Measurements from ENCODE around the gene ELF3.
"Not testable (repeated sequence)": the region's sequence is repeated elsewhere in the genome, so short reads cannot be mapped to it uniquely, and the experiment has no call there.

Gene ELF3

GRCh38 chr1:202016022-202016810 lies 5.8 kb downstream of the ELF3 start:
- H3K4me2 ChIP-seq (ENCODE audit: low read length) = peak overlapping the region; percentile 43
- H2AFZ ChIP-seq = no peak overlapping the region
- peaks cover 34% of the 10 kb centered on the region for H3K4me1 ChIP-seq
- peak overlapping the region; percentile 90 for H3K27ac ChIP-seq
- H3K4me3 ChIP-seq (ENCODE audit: low read depth, low read length) = peak overlapping the region; percentile 32
- H3K79me2 ChIP-seq = peaks cover 2% of the 10 kb centered on the region
- H3K27me3 ChIP-seq (ENCODE audit: control insufficient read depth, insufficient read depth, low read length) = no peaks in the 10 kb centered on the region
- H3K9me3 ChIP-seq (ENCODE audit: control insufficient read depth, low read length) = no peaks in the 10 kb centered on the region
- no peak overlapping the region for H3K9ac ChIP-seq
- TF ChIP-seq CTCF (IDR thresholded peaks at IDR 0.05) = no peak
- no peaks in the 10 kb centered on the region for H3K36me3 ChIP-seq (ENCODE audit: control insufficient read depth, insufficient read depth, low read length)

GRCh38 chr1:202016811-202017748 lies 6.7 kb downstream of the ELF3 start:
- H3K9me3 ChIP-seq (ENCODE audit: control insufficient read depth, low read length) = no peaks in the 10 kb centered on the region
- H3K4me2 ChIP-seq (ENCODE audit: low read length) = peak overlapping the region; percentile 40
- H3K27me3 ChIP-seq (ENCODE audit: control insufficient read depth, insufficient read depth, low read length) = no peaks in the 10 kb centered on the region
- no peak for TF ChIP-seq CTCF (IDR thresholded peaks at IDR 0.05)
- peak overlapping the region; percentile 32 for H3K4me3 ChIP-seq (ENCODE audit: low read depth, low read length)
- H3K27ac ChIP-seq = peak overlapping the region; percentile 90
- H2AFZ ChIP-seq = no peak overlapping the region
- no peaks in the 10 kb centered on the region for H3K79me2 ChIP-seq
- peaks cover 34% of the 10 kb centered on the region for H3K4me1 ChIP-seq
- no peaks in the 10 kb centered on the region for H3K36me3 ChIP-seq (ENCODE audit: control insufficient read depth, insufficient read depth, low read length)
- no peak overlapping the region for H3K9ac ChIP-seq

GRCh38 chr1:202017749-202018467 lies 7.5 kb downstream of the ELF3 start:
- H3K9me3 ChIP-seq (ENCODE audit: control insufficient read depth, low read length) = no peaks in the 10 kb centered on the region
- H3K4me3 ChIP-seq (ENCODE audit: low read depth, low read length) = no peak overlapping the region
- no peaks in the 10 kb centered on the region for H3K79me2 ChIP-seq
- H3K4me2 ChIP-seq (ENCODE audit: low read length) = peak overlapping the region; percentile 14
- H3K27ac ChIP-seq = peak overlapping the region; percentile 90
- H3K36me3 ChIP-seq (ENCODE audit: control insufficient read depth, insufficient read depth, low read length) = no peaks in the 10 kb centered on the region
- peaks cover 34% of the 10 kb centered on the region for H3K4me1 ChIP-seq
- no peak overlapping the region for H3K9ac ChIP-seq
- no peaks in the 10 kb centered on the region for H3K27me3 ChIP-seq (ENCODE audit: control insufficient read depth, insufficient read depth, low read length)
- no peak for TF ChIP-seq CTCF (IDR thresholded peaks at IDR 0.05)
- H2AFZ ChIP-seq = peak overlapping the region; percentile 69

GRCh38 chr1:202018468-202019234 lies 8.3 kb downstream of the ELF3 start:
- no peaks in the 10 kb centered on the region for H3K36me3 ChIP-seq (ENCODE audit: control insufficient read depth, insufficient read depth, low read length)
- no peak for TF ChIP-seq CTCF (IDR thresholded peaks at IDR 0.05)
- peak overlapping the region; percentile 14 for H3K4me2 ChIP-seq (ENCODE audit: low read length)
- H3K4me3 ChIP-seq (ENCODE audit: low read depth, low read length) = no peak overlapping the region
- H3K27me3 ChIP-seq (ENCODE audit: control insufficient read depth, insufficient read depth, low read length) = no peaks in the 10 kb centered on the region
- H3K4me1 ChIP-seq = peaks cover 36% of the 10 kb centered on the region
- no peak overlapping the region for H3K9ac ChIP-seq
- H3K9me3 ChIP-seq (ENCODE audit: control insufficient read depth, low read length) = no peaks in the 10 kb centered on the region
- H3K79me2 ChIP-seq = no peaks in the 10 kb centered on the region
- H3K27ac ChIP-seq = no peak overlapping the region
- H2AFZ ChIP-seq = peak overlapping the region; percentile 69

- H3K9me3 ChIP-seq (ENCODE audit: control insufficient read depth, low read length); H3K79me2 ChIP-seq; H3K4me3 ChIP-seq (ENCODE audit: low read depth, low read length); H3K27me3 ChIP-seq (ENCODE audit: control insufficient read depth, insufficient read depth, low read length); H3K9ac ChIP-seq; H3K36me3 ChIP-seq (ENCODE audit: control insufficient read depth, insufficient read depth, low read length); H3K4me2 ChIP-seq (ENCODE audit: low read length); H3K27ac ChIP-seq: not testable (repeated sequence)
- peak overlapping the region; percentile 69 for H2AFZ ChIP-seq
- peaks cover 36% of the 10 kb centered on the region for H3K4me1 ChIP-seq
Observed at GRCh38 chr1:202019235-202019558, 8.8 kb downstream of the ELF3 start.
